Mesendoderm (in vitro differentiated cells): ENCODE data around the gene CCDC8.
A peak's percentile ranks its signal among the peaks of the same experiment; 100 is the strongest.

Experiments used
- DNase-seq: peaks from one replicate; pipeline ENCODE4 v3.0.0; 2013
- H2AK5ac ChIP-seq: 2 replicates; pipeline ENCODE4 v1.6.1; 2013; ENCODE audit warnings: low read length, inconsistent platforms
- H2BK120ac ChIP-seq: 2 replicates; pipeline ENCODE4 v1.6.1; 2013; ENCODE audit warnings: low read depth, mild to moderate bottlenecking, low read length, moderate library complexity, mixed read lengths
- H2BK15ac ChIP-seq: replicated peaks from 2 replicates; pipeline ENCODE4 v1.6.1; 2013; ENCODE audit warnings: low read depth, mild to moderate bottlenecking, moderate library complexity
- H2BK5ac ChIP-seq: 2 replicates; pipeline ENCODE4 v1.6.1; 2013; ENCODE audit warnings: low read length, inconsistent platforms
- H3K18ac ChIP-seq: 2 replicates; pipeline ENCODE4 v1.6.1; 2013; ENCODE audit warnings: mild to moderate bottlenecking, low read length, mixed read lengths
- H3K23ac ChIP-seq: one replicate; pipeline ENCODE4 v1.6.1; 2013; ENCODE audit warnings: low read length
- H3K27ac ChIP-seq: 2 replicates; pipeline ENCODE4 v1.5.1; 2013; ENCODE audit warnings: low read depth, mild to moderate bottlenecking, inconsistent platforms, low read length, moderate library complexity
- H3K27me3 ChIP-seq: 2 replicates; pipeline ENCODE4 v1.6.1; 2013; ENCODE audit warnings: low read length, control low read depth, mild to moderate bottlenecking, inconsistent platforms; ENCODE audit not compliant: insufficient read depth, poor library complexity
- H3K36me3 ChIP-seq: 2 replicates; pipeline ENCODE4 v1.6.1; 2013; ENCODE audit warnings: low read length, inconsistent platforms; ENCODE audit not compliant: control insufficient read depth, insufficient read depth
- H3K4ac ChIP-seq: one replicate; pipeline ENCODE4 v1.6.1; 2013; ENCODE audit warnings: low read depth, mild to moderate bottlenecking, low read length, moderate library complexity
- H3K4me1 ChIP-seq: 2 replicates; pipeline ENCODE4 v1.6.1; 2013; ENCODE audit warnings: low read depth, low read length, inconsistent platforms; ENCODE audit not compliant: control insufficient read depth
- H3K4me2 ChIP-seq: 2 replicates; pipeline ENCODE4 v1.6.1; 2013; ENCODE audit warnings: low read length
- H3K4me3 ChIP-seq: 2 replicates; pipeline ENCODE4 v1.5.1; 2013; ENCODE audit warnings: mild to moderate bottlenecking, low read length
- H3K56ac ChIP-seq: one replicate; pipeline ENCODE4 v1.6.1; 2013; ENCODE audit warnings: low read length
- H3K79me1 ChIP-seq: 2 replicates; pipeline ENCODE4 v1.6.1; 2013; ENCODE audit warnings: low read length, inconsistent platforms
- H3K79me2 ChIP-seq: 2 replicates; pipeline ENCODE4 v1.6.1; 2013; ENCODE audit warnings: mild to moderate bottlenecking, low read length; ENCODE audit not compliant: control insufficient read depth, insufficient read depth
- H3K9ac ChIP-seq: 2 replicates; pipeline ENCODE4 v1.6.1; 2013; ENCODE audit warnings: low read length, inconsistent platforms
- H4K5ac ChIP-seq: one replicate; pipeline ENCODE4 v1.6.1; 2013; ENCODE audit warnings: low read length
- H4K8ac ChIP-seq: one replicate; pipeline ENCODE4 v1.6.1; 2013; ENCODE audit warnings: low read depth, mild to moderate bottlenecking, control low read depth, low read length, moderate library complexity
- WGBS: extraction: QIAGEN DNeasy Blood & Tissue Kit; methylation state at CpG from one replicate; pipeline ENCODE4 v1.1.7; 2013; ENCODE audit warnings: low lambda C conversion rate, missing lambda C conversion rate; ENCODE audit not compliant: insufficient coverage; ENCODE audit errors: extremely low coverage; 5-methylcytosine and 5-hydroxymethylcytosine counted together

CCDC8 gene

GRCh38 chr19:46393456-46394401, 19.6 kb downstream of the CCDC8 start:
- no CpG with 5 or more reads among the region's 21 CpGs for whole genome bisulfite sequencing
- Histone ChIP-seq H3K9ac (no peak overlapping the region), H3K27ac (no peak overlapping the region)

GRCh38 chr19:46392837-46393236, 20.5 kb downstream of the CCDC8 start:
- Histone ChIP-seq H2BK120ac (no peak overlapping the region), H3K18ac (no peak overlapping the region), H4K8ac (no peak overlapping the region), H3K36me3 (peaks cover 10% of the 10 kb centered on the region), H3K9ac (no peak overlapping the region), H3K4me3 (no peak overlapping the region), H2BK15ac (no peak overlapping the region), H3K4ac (no peak overlapping the region), H2AK5ac (no peak overlapping the region), H3K27ac (no peak overlapping the region), H3K27me3 (no peaks in the 10 kb centered on the region), H3K4me1 (no peaks in the 10 kb centered on the region), H3K79me2 (no peaks in the 10 kb centered on the region), H3K79me1 (no peaks in the 10 kb centered on the region), H4K5ac (no peak overlapping the region), H3K23ac (no peak overlapping the region), H3K56ac (no peak overlapping the region), H3K4me2 (no peak overlapping the region), H2BK5ac (no peak overlapping the region)
- DNase-seq = no peak
- no CpG with 5 or more reads among the region's 4 CpGs for WGBS

More at GRCh38 chr19:46393456-46394401, 19.6 kb downstream of the CCDC8 start:
- peak; percentile 65 for DNase-seq
- Histone ChIP-seq H2AK5ac (no peak overlapping the region), H2BK15ac (no peak overlapping the region), H4K5ac (no peak overlapping the region), H4K8ac (no peak overlapping the region), H3K4ac (no peak overlapping the region), H3K18ac (no peak overlapping the region), H3K36me3 (peaks cover 6% of the 10 kb centered on the region), H3K4me2 (no peak overlapping the region), H3K23ac (no peak overlapping the region), H3K4me3 (no peak overlapping the region), H2BK5ac (no peak overlapping the region), H3K56ac (no peak overlapping the region), H3K4me1 (no peaks in the 10 kb centered on the region), H3K27me3 (no peaks in the 10 kb centered on the region), H2BK120ac (no peak overlapping the region), H3K79me2 (no peaks in the 10 kb centered on the region), H3K79me1 (no peaks in the 10 kb centered on the region)

GRCh38 chr19:46392252-46392801, 21.0 kb downstream of the CCDC8 start:
- no peaks in the 10 kb centered on the region for H3K4me1 ChIP-seq
- H3K79me1 ChIP-seq = no peaks in the 10 kb centered on the region
- DNase-seq = no peak
- no peak overlapping the region for H3K4me3 ChIP-seq
- no CpG with 5 or more reads among the region's 21 CpGs for WGBS
- H3K27ac ChIP-seq = no peak overlapping the region
- no peak overlapping the region for H4K5ac ChIP-seq
- no peak overlapping the region for H3K4me2 ChIP-seq
- H2BK15ac ChIP-seq = no peak overlapping the region
- H4K8ac ChIP-seq = no peak overlapping the region
- H3K4ac ChIP-seq = no peak overlapping the region
- H3K27me3 ChIP-seq = no peaks in the 10 kb centered on the region
- H2BK120ac ChIP-seq = no peak overlapping the region
- no peak overlapping the region for H2AK5ac ChIP-seq
- no peak overlapping the region for H3K9ac ChIP-seq
- H3K36me3 ChIP-seq = peaks cover 10% of the 10 kb centered on the region
- H3K23ac ChIP-seq = no peak overlapping the region
- no peak overlapping the region for H3K18ac ChIP-seq
- no peaks in the 10 kb centered on the region for H3K79me2 ChIP-seq
- H3K56ac ChIP-seq = no peak overlapping the region
- no peak overlapping the region for H2BK5ac ChIP-seq

GRCh38 chr19:46391296-46392251, 21.8 kb downstream of the CCDC8 start:
- DNase-seq = no peak
- Histone ChIP-seq H3K18ac (no peak overlapping the region), H3K79me1 (no peaks in the 10 kb centered on the region), H3K4me1 (no peaks in the 10 kb centered on the region), H4K8ac (no peak overlapping the region), H2BK5ac (no peak overlapping the region), H3K4me2 (no peak overlapping the region), H2BK120ac (no peak overlapping the region), H2AK5ac (no peak overlapping the region), H3K56ac (no peak overlapping the region), H3K9ac (no peak overlapping the region), H4K5ac (no peak overlapping the region), H3K4me3 (no peak overlapping the region), H2BK15ac (no peak overlapping the region), H3K36me3 (peaks cover 13% of the 10 kb centered on the region), H3K27ac (no peak overlapping the region), H3K23ac (no peak overlapping the region), H3K27me3 (no peaks in the 10 kb centered on the region), H3K4ac (no peak overlapping the region), H3K79me2 (no peaks in the 10 kb centered on the region)
- WGBS = no CpG with 5 or more reads among the region's 33 CpGs

GRCh38 chr19:46390866-46391265, 22.5 kb downstream of the CCDC8 start:
- Histone ChIP-seq H2BK15ac (no peak overlapping the region), H4K8ac (no peak overlapping the region), H3K18ac (no peak overlapping the region), H3K27ac (no peak overlapping the region), H3K9ac (no peak overlapping the region), H2BK120ac (no peak overlapping the region), H3K4ac (no peak overlapping the region), H3K23ac (no peak overlapping the region), H4K5ac (no peak overlapping the region), H3K56ac (no peak overlapping the region), H3K79me2 (no peaks in the 10 kb centered on the region), H3K4me1 (no peaks in the 10 kb centered on the region), H3K27me3 (no peaks in the 10 kb centered on the region), H3K4me2 (no peak overlapping the region), H2AK5ac (no peak overlapping the region), H3K4me3 (no peak overlapping the region), H3K79me1 (no peaks in the 10 kb centered on the region), H3K36me3 (peaks cover 13% of the 10 kb centered on the region), H2BK5ac (no peak overlapping the region)
- WGBS = no CpG with 5 or more reads among the region's 18 CpGs
- DNase-seq = no peak
